Bronchial epithelial cell (primary cell): ENCODE data around the gene MEA1. TPM values are rescaled to one million over a fixed set of nuclear protein-coding genes. Genes with fewer than 3 reads are reported as not detected.
"Not testable (repeated sequence)": the region's sequence is repeated elsewhere in the genome, so short reads cannot be mapped to it uniquely, and the experiment has no call there.

Experiments
- DNase-seq: peaks from one replicate; pipeline ENCODE4 v3.0.0-alpha.2; 2010; ENCODE audit warnings: low read depth
- FAIRE-seq: peaks from 2 replicates; lab custom pipeline; 2011; peaks lifted over from hg19 to GRCh38; lab: Jason Lieb, UNC
- H3K27me3 ChIP-seq: 2 replicates; pipeline ENCODE4 v1.5.1; 2011; ENCODE audit warnings: low read length; ENCODE audit not compliant: control insufficient read depth, insufficient read depth
- H3K36me3 ChIP-seq: 2 replicates; pipeline ENCODE4 v1.5.1; 2011; ENCODE audit warnings: low read length; ENCODE audit not compliant: control insufficient read depth, insufficient read depth
- H3K4me3 ChIP-seq: 2 replicates; pipeline ENCODE4 v1.5.1; 2011; ENCODE audit warnings: mild to moderate bottlenecking, low read depth, low read length, control low read depth
- CTCF ChIP-seq: IDR thresholded peaks from 2 replicates; pipeline ENCODE4 v1.5.1; 2011; ENCODE audit warnings: mild to moderate bottlenecking, moderate library complexity, low read length, control low read depth, inconsistent platforms; ENCODE audit not compliant: insufficient read depth, severe bottlenecking
- total RNA-seq: library from RNA; depleted of rRNA; stranded (reverse); fragments of >200 nt; gene quantifications from 2 replicates; pipeline ENCODE4 v1.2.1, GENCODE V29; 2014

The MEA1 gene
- total RNA-seq, 1 donor from 2014 or later = 62.4 TPM

GRCh38 chr6:43043310-43043709, 29.6 kb upstream of the MEA1 start:
- H3K27me3 ChIP-seq = no peaks in the 10 kb centered on the region
- H3K36me3 ChIP-seq = peaks cover 42% of the 10 kb centered on the region
- DNase-seq = no peak
- FAIRE-seq = no peak
- H3K4me3 ChIP-seq = no peak overlapping the region
- no peak for TF ChIP-seq CTCF

- H3K4me3 ChIP-seq, DNase-seq, FAIRE-seq, H3K27me3 ChIP-seq: not testable (repeated sequence)
- H3K36me3 ChIP-seq = peaks cover 39% of the 10 kb centered on the region
Measured at GRCh38 chr6:43041475-43041874, 27.7 kb upstream of the MEA1 start.

- Histone ChIP-seq H3K4me3 (no peak overlapping the region), H3K36me3 (peaks cover 32% of the 10 kb centered on the region), H3K27me3 (no peaks in the 10 kb centered on the region)
- no peak for TF ChIP-seq CTCF
- DNase-seq = no peak
- peak; percentile 80 for FAIRE-seq
Measured at GRCh38 chr6:43040542-43041257, 27.0 kb upstream of the MEA1 start.

GRCh38 chr6:43038727-43039126, 25.0 kb upstream of the MEA1 start:
- no peak for FAIRE-seq
- Histone ChIP-seq H3K36me3 (peaks cover 30% of the 10 kb centered on the region), H3K4me3 (no peak overlapping the region), H3K27me3 (no peaks in the 10 kb centered on the region)
- no peak for TF ChIP-seq CTCF
- no peak for DNase-seq

GRCh38 chr6:43037706-43038105, 24.0 kb upstream of the MEA1 start:
- peaks cover 21% of the 10 kb centered on the region for H3K36me3 ChIP-seq

GRCh38 chr6:43037197-43037596, 23.5 kb upstream of the MEA1 start:
- Histone ChIP-seq H3K36me3 (peaks cover 22% of the 10 kb centered on the region), H3K4me3 (no peak overlapping the region), H3K27me3 (no peaks in the 10 kb centered on the region)
- DNase-seq = no peak
- peak; percentile 62 for FAIRE-seq
- no peak for TF ChIP-seq CTCF

More at GRCh38 chr6:43037706-43038105, 24.0 kb upstream of the MEA1 start:
- TF ChIP-seq CTCF = no peak
- no peaks in the 10 kb centered on the region for H3K27me3 ChIP-seq
- no peak for DNase-seq
- no peak overlapping the region for H3K4me3 ChIP-seq
- FAIRE-seq = no peak
